NCI-H1436 (cell line): ENCODE data around the gene UBXN2A.
A peak's percentile ranks its signal among the peaks of the same experiment; 100 is the strongest.

ENCODE experiments used
- DNase-seq: peaks from one replicate; lab custom pipeline; 2025; lab: John Stamatoyannopoulos, UW

UBXN2A gene

GRCh38 chr2:24045511-24046508 lies 105.5 kb downstream of the UBXN2A start:
- DNase-seq, result no peak

- DNase-seq, result no peak
These were observed 106.3 kb downstream of the UBXN2A start for GRCh38 chr2:24046599-24046929.

- peak; percentile 96 for DNase-seq
These were observed 106.9 kb downstream of the UBXN2A start, which contains the start of gene WDCP for GRCh38 chr2:24046930-24047702. Gene WDCP (minus strand): TSS chr2:24047391. CDS start chr2:24039494, 7,897 bp downstream.

- DNase-seq, result no peak
These were observed 107.4 kb downstream of the UBXN2A start for GRCh38 chr2:24047703-24048033.

- peak; percentile 22 for DNase-seq
These were observed 108.7 kb downstream of the UBXN2A start for GRCh38 chr2:24048769-24049484.

GRCh38 chr2:24049485-24050021 lies 109.3 kb downstream of the UBXN2A start, which contains the start of gene FKBP1B:
Gene FKBP1B (plus strand): TSS chr2:24049741. CDS start chr2:24049850, 109 bp downstream.
- peak; percentile 63 for DNase-seq

GRCh38 chr2:24050041-24050979 lies 110.0 kb downstream of the UBXN2A start:
- no peak for DNase-seq

GRCh38 chr2:24051833-24052232 lies 111.6 kb downstream of the UBXN2A start:
- DNase-seq, result no peak

- no peak for DNase-seq
These were observed 112.7 kb downstream of the UBXN2A start for GRCh38 chr2:24052951-24053350.
